Nephron (organoid): Measurements from ENCODE around the gene CPSF4L.
"Not testable (repeated sequence)": the region's sequence is repeated elsewhere in the genome, so short reads cannot be mapped to it uniquely, and the experiment has no call there.

Experiments
- H3K27ac Mint-ChIP-seq, 3 experiments: 2 replicates each; pipeline ENCODE4 v1.8.0; 2020; ENCODE audit warnings: mixed read lengths in 3 of 3, mild to moderate bottlenecking in 2 of 3, moderate library complexity in 1 of 3
- H3K27me3 Mint-ChIP-seq: 2 replicates; pipeline ENCODE4 v1.8.0; 2021; ENCODE audit warnings: low read depth, mild to moderate bottlenecking, moderate library complexity, mixed read lengths
- H3K36me3 Mint-ChIP-seq: 2 replicates; pipeline ENCODE4 v1.8.0; 2020; ENCODE audit warnings: low read depth, mixed read lengths
- H3K4me1 Mint-ChIP-seq: 2 replicates; pipeline ENCODE4 v1.8.0; 2020; ENCODE audit warnings: mixed read lengths
- H3K4me3 Mint-ChIP-seq, 3 experiments: 2 replicates each; pipeline ENCODE4 v1.8.0; 2020; ENCODE audit warnings: mild to moderate bottlenecking in 3 of 3, mixed read lengths in 3 of 3, moderate library complexity in 2 of 3
- H3K9me3 Mint-ChIP-seq: 2 replicates; pipeline ENCODE4 v1.8.0; 2020; ENCODE audit warnings: mixed read lengths
- CTCF ChIP-seq, 3 experiments: fragments of 200-600 bp; sonication (generic); IDR thresholded peaks; one replicate each; pipeline ENCODE4 v1.5.0; 2021; ENCODE audit warnings: antibody characterized with exemption in 3 of 3; ENCODE audit not compliant: unreplicated experiment in 3 of 3

Gene CPSF4L

GRCh38 chr17:73269329-73269615, 7.6 kb upstream of the CPSF4L start:
- Mint-ChIP-seq H3K9me3 (no peaks in the 10 kb centered on the region), H3K4me3 (no peak overlapping the region), H3K4me1 (no peaks in the 10 kb centered on the region), H3K36me3 (peaks cover 2% of the 10 kb centered on the region), H3K27me3 (no peaks in the 10 kb centered on the region), H3K27ac (no peak overlapping the region)
- TF ChIP-seq CTCF (IDR thresholded peaks at IDR 0.05; ENCODE audit: unreplicated experiment in 3 of 3), result no peak

- Mint-ChIP-seq H3K4me3 (no peak overlapping the region), H3K4me1 (no peaks in the 10 kb centered on the region), H3K27me3 (no peaks in the 10 kb centered on the region), H3K9me3 (no peaks in the 10 kb centered on the region), H3K27ac (no peak overlapping the region), H3K36me3 (no peaks in the 10 kb centered on the region)
- TF ChIP-seq CTCF (IDR thresholded peaks at IDR 0.05; ENCODE audit: unreplicated experiment in 3 of 3), result no peak
Measured at GRCh38 chr17:73268582-73269328, 7.1 kb upstream of the CPSF4L start.

- peaks cover 6% of the 10 kb centered on the region for H3K4me1 Mint-ChIP-seq
- no peaks in the 10 kb centered on the region for H3K9me3 Mint-ChIP-seq
- peak overlapping the region in 1 of 3 experiments; percentile 10 for H3K27ac Mint-ChIP-seq
- H3K36me3 Mint-ChIP-seq, result no peaks in the 10 kb centered on the region
- no peaks in the 10 kb centered on the region for H3K27me3 Mint-ChIP-seq
- no peak for TF ChIP-seq CTCF (IDR thresholded peaks at IDR 0.05; ENCODE audit: unreplicated experiment in 3 of 3)
- H3K4me3 Mint-ChIP-seq, result no peak overlapping the region
Measured at GRCh38 chr17:73267648-73268537, 6.2 kb upstream of the CPSF4L start.

GRCh38 chr17:73266796-73267195, 5.1 kb upstream of the CPSF4L start:
- Mint-ChIP-seq H3K27ac (peak overlapping the region in 1 of 3 experiments; percentile 24), H3K27me3 (no peaks in the 10 kb centered on the region), H3K9me3 (no peaks in the 10 kb centered on the region), H3K4me3 (no peak overlapping the region), H3K36me3 (no peaks in the 10 kb centered on the region), H3K4me1 (peaks cover 16% of the 10 kb centered on the region)
- no peak for TF ChIP-seq CTCF (IDR thresholded peaks at IDR 0.05; ENCODE audit: unreplicated experiment in 3 of 3)

- Mint-ChIP-seq H3K36me3 (no peaks in the 10 kb centered on the region), H3K4me3 (no peak overlapping the region), H3K27ac (peak overlapping the region in 1 of 3 experiments; percentile 24), H3K4me1 (peaks cover 16% of the 10 kb centered on the region), H3K9me3 (no peaks in the 10 kb centered on the region), H3K27me3 (peaks cover 6% of the 10 kb centered on the region)
- TF ChIP-seq CTCF (IDR thresholded peaks at IDR 0.05; ENCODE audit: unreplicated experiment in 3 of 3), result no peak
Measured at GRCh38 chr17:73265646-73266640, 4.3 kb upstream of the CPSF4L start.

GRCh38 chr17:73264448-73264847, 2.8 kb upstream of the CPSF4L start:
- H3K27me3 Mint-ChIP-seq, H3K9me3 Mint-ChIP-seq, H3K4me3 Mint-ChIP-seq, H3K27ac Mint-ChIP-seq, H3K36me3 Mint-ChIP-seq: not testable (repeated sequence)
- peaks cover 22% of the 10 kb centered on the region for H3K4me1 Mint-ChIP-seq
